22Rv1 (cell line): ENCODE data around the gene NCKAP5.

Experiments used
- CTCF ChIP-seq: fragments of 450-650 bp; IDR thresholded peaks from 2 replicates; pipeline ENCODE4 v1.5.1; 2017; ENCODE audit warnings: mild to moderate bottlenecking
- ZFX ChIP-seq: fragments of 450-650 bp; IDR thresholded peaks from 2 replicates; pipeline ENCODE4 v1.6.1; 2017; ENCODE audit warnings: antibody characterized with exemption, borderline replicate concordance

GRCh38 chr2:132773331-132773730, 794.9 kb downstream of the NCKAP5 start:
- TF ChIP-seq CTCF (no peak), ZFX (no peak)
